NB4 (cell line): ENCODE results near the gene RETSAT.

Source experiments
- CTCF ChIP-seq: IDR thresholded peaks from one replicate; pipeline ENCODE4 v1.5.1; 2012; ENCODE audit warnings: low read depth, low read length
- MAX ChIP-seq: IDR thresholded peaks from 2 replicates; pipeline ENCODE4 v1.6.1; 2011; ENCODE audit warnings: low read depth, low read length
- POLR2A ChIP-seq: IDR thresholded peaks from 2 replicates; pipeline ENCODE4 v1.6.1; 2011; ENCODE audit warnings: mild to moderate bottlenecking; ENCODE audit not compliant: insufficient read length; ENCODE audit errors: extremely low read depth

- TF ChIP-seq CTCF (no peak), POLR2A (no peak), MAX (peak; percentile 20; the same call in 1 of the 2 replicates)
Measured at GRCh38 chr2:85309699-85310321, 44.5 kb downstream of the RETSAT start.
